ENCODE results near the gene CNN2.

Gene CNN2

DNA sequence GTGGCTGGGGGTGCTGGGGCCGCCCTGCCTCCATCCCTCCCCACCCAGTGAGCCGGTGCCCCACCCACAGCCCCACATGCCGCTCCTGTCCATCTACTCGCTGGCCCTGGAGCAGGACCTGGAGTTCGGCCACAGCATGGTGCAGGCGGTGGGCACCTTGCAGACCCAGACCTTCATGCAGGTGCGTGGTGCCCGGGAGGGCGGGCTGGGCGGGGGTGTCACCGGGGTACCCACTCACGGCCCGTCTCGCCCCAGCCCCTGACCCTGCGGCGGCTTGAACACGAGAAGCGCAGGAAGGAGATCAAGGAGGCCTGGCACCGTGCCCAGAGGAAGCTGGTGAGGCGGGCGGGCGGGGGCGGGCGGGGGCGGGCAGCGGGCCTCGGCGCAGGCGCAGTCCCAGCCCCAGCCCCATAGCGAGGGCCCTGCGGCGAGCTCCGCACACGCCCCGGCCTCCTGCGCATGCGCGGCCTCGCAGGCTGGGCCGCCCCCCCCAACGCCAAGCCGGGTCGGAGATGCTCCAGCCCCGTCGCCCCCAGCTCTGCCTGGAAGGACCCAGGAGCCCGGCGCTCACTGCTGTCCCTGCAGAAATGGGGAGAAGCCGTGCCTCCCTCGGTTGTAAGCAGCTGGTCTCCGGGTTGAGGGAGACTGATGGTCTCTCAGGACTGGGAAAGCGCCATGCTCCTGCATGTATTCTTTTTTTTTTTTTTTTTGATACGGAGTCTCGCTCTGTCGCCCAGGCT lies 48.3 kb downstream of the CNN2 start:
- H3K79me2 ChIP-seq (ENCODE audit: control insufficient read depth, insufficient read depth, low read length) = no peaks in the 10 kb centered on the region
- H2AK5ac ChIP-seq (ENCODE audit: low read length) = no peak overlapping the region
- H3K56ac ChIP-seq (ENCODE audit: low read length) = no peak overlapping the region
- H3K18ac ChIP-seq (ENCODE audit: low read length) = no peak overlapping the region
- no peaks in the 10 kb centered on the region for H3K36me3 ChIP-seq (ENCODE audit: control insufficient read depth, insufficient read depth, low read length)
- H3K23ac ChIP-seq (ENCODE audit: low read length) = no peak overlapping the region
- WGBS (ENCODE audit: extremely low coverage, insufficient coverage, low lambda C conversion rate) = no CpG with 5 or more reads among the region's 54 CpGs
- H2BK15ac ChIP-seq (replicated peaks; ENCODE audit: low read depth) = no peak overlapping the region
- H3K27me3 ChIP-seq (ENCODE audit: insufficient read depth, low read length, poor library complexity) = peaks cover 5% of the 10 kb centered on the region
- no peak overlapping the region for H4K8ac ChIP-seq (ENCODE audit: low read depth, low read length)
- H2BK5ac ChIP-seq (ENCODE audit: low read length) = no peak overlapping the region
- no peak overlapping the region for H3K4ac ChIP-seq (ENCODE audit: low read depth, low read length)
- no peak overlapping the region for H4K5ac ChIP-seq (ENCODE audit: low read length)
- H3K4me2 ChIP-seq (ENCODE audit: low read length) = no peak overlapping the region
- no peak for DNase-seq
- no peak overlapping the region for H2BK120ac ChIP-seq (ENCODE audit: low read depth, low read length)
- H3K27ac ChIP-seq (ENCODE audit: low read depth, low read length) = no peak overlapping the region
- H3K4me3 ChIP-seq (ENCODE audit: low read length) = no peak overlapping the region
- H3K79me1 ChIP-seq (ENCODE audit: low read length) = no peaks in the 10 kb centered on the region
- H3K4me1 ChIP-seq (ENCODE audit: control insufficient read depth, low read depth, low read length) = no peaks in the 10 kb centered on the region
- no peak overlapping the region for H3K9ac ChIP-seq (ENCODE audit: low read length)

GRCh38 chr19:1076046-1076386 lies 49.6 kb downstream of the CNN2 start:
- WGBS (ENCODE audit: extremely low coverage, insufficient coverage, low lambda C conversion rate) = no CpG with 5 or more reads among the region's 4 CpGs
- no peak for DNase-seq
- H4K8ac ChIP-seq (ENCODE audit: low read depth, low read length) = no peak overlapping the region
- no peak overlapping the region for H2BK120ac ChIP-seq (ENCODE audit: low read depth, low read length)
- H2BK15ac ChIP-seq (replicated peaks; ENCODE audit: low read depth) = no peak overlapping the region
- H3K79me1 ChIP-seq (ENCODE audit: low read length) = no peaks in the 10 kb centered on the region
- no peak overlapping the region for H3K18ac ChIP-seq (ENCODE audit: low read length)
- no peaks in the 10 kb centered on the region for H3K36me3 ChIP-seq (ENCODE audit: control insufficient read depth, insufficient read depth, low read length)
- no peaks in the 10 kb centered on the region for H3K79me2 ChIP-seq (ENCODE audit: control insufficient read depth, insufficient read depth, low read length)
- no peak overlapping the region for H3K27ac ChIP-seq (ENCODE audit: low read depth, low read length)
- no peak overlapping the region for H2AK5ac ChIP-seq (ENCODE audit: low read length)
- H3K4ac ChIP-seq (ENCODE audit: low read depth, low read length) = no peak overlapping the region
- H3K4me2 ChIP-seq (ENCODE audit: low read length) = no peak overlapping the region
- no peaks in the 10 kb centered on the region for H3K4me1 ChIP-seq (ENCODE audit: control insufficient read depth, low read depth, low read length)
- H2BK5ac ChIP-seq (ENCODE audit: low read length) = no peak overlapping the region
- no peak overlapping the region for H4K5ac ChIP-seq (ENCODE audit: low read length)
- H3K9ac ChIP-seq (ENCODE audit: low read length) = no peak overlapping the region
- H3K27me3 ChIP-seq (ENCODE audit: insufficient read depth, low read length, poor library complexity) = peaks cover under 1% of the 10 kb centered on the region
- no peak overlapping the region for H3K4me3 ChIP-seq (ENCODE audit: low read length)
- no peak overlapping the region for H3K56ac ChIP-seq (ENCODE audit: low read length)
- no peak overlapping the region for H3K23ac ChIP-seq (ENCODE audit: low read length)

GRCh38 chr19:1076951-1077350 lies 50.5 kb downstream of the CNN2 start:
- no peaks in the 10 kb centered on the region for H3K36me3 ChIP-seq (ENCODE audit: control insufficient read depth, insufficient read depth, low read length)
- H3K27me3 ChIP-seq (ENCODE audit: insufficient read depth, low read length, poor library complexity) = no peaks in the 10 kb centered on the region
- H3K27ac ChIP-seq (ENCODE audit: low read depth, low read length) = no peak overlapping the region
- no peak overlapping the region for H2AK5ac ChIP-seq (ENCODE audit: low read length)
- no peak overlapping the region for H3K56ac ChIP-seq (ENCODE audit: low read length)
- H3K4me3 ChIP-seq (ENCODE audit: low read length) = no peak overlapping the region
- no peaks in the 10 kb centered on the region for H3K79me2 ChIP-seq (ENCODE audit: control insufficient read depth, insufficient read depth, low read length)
- WGBS (ENCODE audit: extremely low coverage, insufficient coverage, low lambda C conversion rate) = no CpG with 5 or more reads among the region's 16 CpGs
- no peak overlapping the region for H3K9ac ChIP-seq (ENCODE audit: low read length)
- no peak overlapping the region for H3K23ac ChIP-seq (ENCODE audit: low read length)
- no peaks in the 10 kb centered on the region for H3K79me1 ChIP-seq (ENCODE audit: low read length)
- H2BK120ac ChIP-seq (ENCODE audit: low read depth, low read length) = no peak overlapping the region
- no peak overlapping the region for H4K5ac ChIP-seq (ENCODE audit: low read length)
- no peak overlapping the region for H3K18ac ChIP-seq (ENCODE audit: low read length)
- H2BK15ac ChIP-seq (replicated peaks; ENCODE audit: low read depth) = no peak overlapping the region
- H4K8ac ChIP-seq (ENCODE audit: low read depth, low read length) = no peak overlapping the region
- H3K4ac ChIP-seq (ENCODE audit: low read depth, low read length) = no peak overlapping the region
- H3K4me1 ChIP-seq (ENCODE audit: control insufficient read depth, low read depth, low read length) = no peaks in the 10 kb centered on the region
- H3K4me2 ChIP-seq (ENCODE audit: low read length) = no peak overlapping the region
- no peak for DNase-seq
- no peak overlapping the region for H2BK5ac ChIP-seq (ENCODE audit: low read length)

- H4K5ac ChIP-seq (ENCODE audit: low read length) = no peak overlapping the region
- no peak overlapping the region for H2BK120ac ChIP-seq (ENCODE audit: low read depth, low read length)
- H3K36me3 ChIP-seq (ENCODE audit: control insufficient read depth, insufficient read depth, low read length) = no peaks in the 10 kb centered on the region
- H3K4me3 ChIP-seq (ENCODE audit: low read length) = no peak overlapping the region
- no peaks in the 10 kb centered on the region for H3K4me1 ChIP-seq (ENCODE audit: control insufficient read depth, low read depth, low read length)
- H3K18ac ChIP-seq (ENCODE audit: low read length) = no peak overlapping the region
- no peak overlapping the region for H3K9ac ChIP-seq (ENCODE audit: low read length)
- no peak for DNase-seq
- no peak overlapping the region for H3K27ac ChIP-seq (ENCODE audit: low read depth, low read length)
- H3K4me2 ChIP-seq (ENCODE audit: low read length) = no peak overlapping the region
- H2BK15ac ChIP-seq (replicated peaks; ENCODE audit: low read depth) = no peak overlapping the region
- H2BK5ac ChIP-seq (ENCODE audit: low read length) = no peak overlapping the region
- no peak overlapping the region for H3K23ac ChIP-seq (ENCODE audit: low read length)
- no peak overlapping the region for H4K8ac ChIP-seq (ENCODE audit: low read depth, low read length)
- no peak overlapping the region for H3K56ac ChIP-seq (ENCODE audit: low read length)
- H3K79me1 ChIP-seq (ENCODE audit: low read length) = no peaks in the 10 kb centered on the region
- H3K79me2 ChIP-seq (ENCODE audit: control insufficient read depth, insufficient read depth, low read length) = no peaks in the 10 kb centered on the region
- no peak overlapping the region for H2AK5ac ChIP-seq (ENCODE audit: low read length)
- WGBS (ENCODE audit: extremely low coverage, insufficient coverage, low lambda C conversion rate) = no CpG with 5 or more reads among the region's 45 CpGs
- no peaks in the 10 kb centered on the region for H3K27me3 ChIP-seq (ENCODE audit: insufficient read depth, low read length, poor library complexity)
- no peak overlapping the region for H3K4ac ChIP-seq (ENCODE audit: low read depth, low read length)
Observed at GRCh38 chr19:1079566-1080111, 53.2 kb downstream of the CNN2 start.

DNA sequence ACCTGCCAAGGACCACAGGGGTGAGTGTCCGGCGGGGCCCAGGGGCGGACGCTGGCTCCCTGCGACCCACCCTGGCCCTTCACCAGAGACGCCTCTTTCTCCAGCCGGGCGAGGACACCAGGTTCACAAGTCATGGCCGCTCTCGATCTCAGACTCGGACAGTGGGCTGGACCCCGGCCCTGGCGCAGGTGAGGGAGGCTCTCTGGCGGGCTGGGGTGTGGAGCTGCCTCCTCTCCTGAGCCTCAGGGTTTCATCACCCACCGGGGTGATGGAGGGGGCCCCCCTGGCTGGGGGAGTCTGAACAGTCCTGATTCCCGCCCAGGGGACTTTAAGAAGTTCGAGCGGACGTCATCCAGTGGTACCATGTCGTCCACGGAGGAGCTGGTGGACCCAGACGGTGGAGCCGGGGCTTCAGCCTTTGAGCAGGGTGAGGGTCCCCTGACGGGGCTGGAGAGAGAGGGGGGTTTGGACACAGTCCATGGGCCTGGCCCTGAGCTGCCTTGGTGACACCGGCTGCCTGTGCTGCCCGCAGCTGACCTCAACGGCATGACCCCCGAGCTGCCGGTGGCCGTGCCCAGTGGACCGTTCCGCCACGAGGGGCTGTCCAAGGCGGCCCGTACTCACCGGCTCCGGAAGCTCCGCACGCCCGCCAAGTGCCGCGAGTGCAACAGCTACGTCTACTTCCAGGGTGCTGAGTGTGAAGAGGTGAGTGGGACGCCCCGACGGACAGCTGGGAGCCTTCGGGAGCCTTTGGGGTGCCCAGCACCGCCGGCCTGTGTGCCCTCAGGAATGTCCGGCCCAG lies 54.2 kb downstream of the CNN2 start:
- Histone ChIP-seq H2BK5ac (ENCODE audit: low read length) (no peak overlapping the region), H3K9ac (ENCODE audit: low read length) (no peak overlapping the region), H2AK5ac (ENCODE audit: low read length) (no peak overlapping the region), H3K27me3 (ENCODE audit: insufficient read depth, low read length, poor library complexity) (no peaks in the 10 kb centered on the region), H2BK15ac (replicated peaks; ENCODE audit: low read depth) (no peak overlapping the region), H3K18ac (ENCODE audit: low read length) (no peak overlapping the region), H3K79me2 (ENCODE audit: control insufficient read depth, insufficient read depth, low read length) (no peaks in the 10 kb centered on the region), H3K4me3 (ENCODE audit: low read length) (no peak overlapping the region), H3K79me1 (ENCODE audit: low read length) (no peaks in the 10 kb centered on the region), H3K4ac (ENCODE audit: low read depth, low read length) (no peak overlapping the region), H2BK120ac (ENCODE audit: low read depth, low read length) (no peak overlapping the region), H3K36me3 (ENCODE audit: control insufficient read depth, insufficient read depth, low read length) (no peaks in the 10 kb centered on the region), H4K5ac (ENCODE audit: low read length) (no peak overlapping the region), H3K4me1 (ENCODE audit: control insufficient read depth, low read depth, low read length) (no peaks in the 10 kb centered on the region), H3K27ac (ENCODE audit: low read depth, low read length) (no peak overlapping the region), H3K23ac (ENCODE audit: low read length) (no peak overlapping the region), H3K4me2 (ENCODE audit: low read length) (no peak overlapping the region), H4K8ac (ENCODE audit: low read depth, low read length) (no peak overlapping the region), H3K56ac (ENCODE audit: low read length) (no peak overlapping the region)
- WGBS (ENCODE audit: extremely low coverage, insufficient coverage, low lambda C conversion rate) = no CpG with 5 or more reads among the region's 50 CpGs
- DNase-seq = no peak
